HG03575 (cell line): Measurements from ENCODE around the gene ARHGEF7.

ENCODE experiments used
- ATAC-seq: cut with Tn5 transposase; IDR thresholded peaks from one replicate; pipeline ENCODE4 v1.9.1; 2021; ENCODE audit not compliant: unreplicated experiment, insufficient number of reproducible peaks, low FRiP score; ENCODE audit errors: extremely low read depth

ARHGEF7 gene

DNA sequence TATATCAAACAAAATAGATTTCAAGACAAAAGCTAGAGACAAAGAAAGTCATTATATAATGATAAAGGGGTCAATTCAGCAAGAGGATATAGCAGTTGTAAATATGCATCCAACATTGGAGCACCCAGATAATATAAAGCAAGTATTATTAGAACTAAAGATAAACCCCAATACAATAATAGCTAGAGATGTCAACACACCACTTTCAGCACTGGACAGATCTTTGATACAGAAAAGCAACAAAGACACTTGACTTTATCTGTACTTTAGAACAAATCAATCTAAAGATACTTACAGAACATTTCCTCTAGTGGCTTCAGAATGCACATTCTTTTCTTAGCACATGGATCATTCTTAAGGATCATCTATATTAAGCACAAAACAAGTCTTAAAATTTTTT is 146.2 kb downstream of the ARHGEF7 start:
- no peak for ATAC-seq

DNA sequence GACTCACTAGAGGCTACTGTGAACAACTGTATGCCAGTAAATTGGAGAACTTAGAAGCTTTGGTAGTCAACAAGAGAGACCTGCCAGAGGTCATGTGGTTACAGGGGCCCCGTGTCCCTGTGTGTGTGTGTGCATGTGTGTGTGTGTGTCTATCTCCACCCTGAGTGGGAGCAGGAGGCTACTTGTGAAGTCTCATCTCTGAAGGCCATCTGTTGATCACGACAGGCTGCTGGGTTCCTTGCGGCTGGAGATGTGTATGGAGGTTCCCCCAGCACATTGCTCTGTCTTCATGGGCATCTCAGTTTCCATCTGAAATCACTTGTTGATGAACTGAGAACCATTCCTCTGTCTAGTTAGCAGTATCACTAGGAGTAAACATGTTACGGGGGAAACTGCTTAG is 147.2 kb downstream of the ARHGEF7 start:
- no peak for ATAC-seq

DNA sequence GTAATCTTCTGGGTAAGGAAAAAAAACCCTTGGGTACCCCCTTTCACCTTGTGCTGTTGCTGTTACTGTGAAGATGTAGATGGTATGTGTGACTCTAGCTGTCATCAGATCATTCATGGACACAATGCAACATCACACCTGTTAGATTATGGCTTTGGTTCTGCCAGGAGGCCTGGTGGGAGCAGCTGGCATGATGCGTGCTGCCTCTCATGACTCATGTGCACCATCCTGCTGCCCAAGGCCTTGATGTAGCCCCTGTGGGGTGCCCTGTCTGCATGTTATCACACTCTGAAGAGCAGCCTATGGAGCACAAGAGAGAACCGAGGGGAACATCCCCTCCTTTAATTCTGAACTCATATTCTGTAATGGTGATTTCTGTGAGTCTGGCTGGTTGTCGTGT is 147.6 kb downstream of the ARHGEF7 start:
- ATAC-seq: no peak

DNA sequence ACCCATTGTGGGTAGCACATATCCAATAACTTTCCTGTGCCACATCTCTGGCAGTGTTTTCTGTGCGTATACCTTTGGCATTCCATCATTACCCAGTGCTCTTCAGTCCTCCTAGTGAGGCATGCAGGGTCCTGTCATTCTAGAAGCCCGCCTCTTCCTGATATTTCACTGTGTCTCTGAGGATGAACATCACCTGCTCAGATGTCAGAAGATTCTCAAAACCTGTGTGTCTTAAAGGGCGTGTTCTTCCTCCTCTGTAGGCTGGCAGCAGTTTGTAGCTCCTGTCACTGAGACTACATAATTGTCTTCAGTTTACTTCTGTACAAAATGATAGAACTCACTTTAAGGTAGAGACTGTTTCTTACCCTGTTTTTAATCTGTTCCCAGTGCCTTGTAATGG is 148.5 kb downstream of the ARHGEF7 start:
- ATAC-seq: no peak

DNA sequence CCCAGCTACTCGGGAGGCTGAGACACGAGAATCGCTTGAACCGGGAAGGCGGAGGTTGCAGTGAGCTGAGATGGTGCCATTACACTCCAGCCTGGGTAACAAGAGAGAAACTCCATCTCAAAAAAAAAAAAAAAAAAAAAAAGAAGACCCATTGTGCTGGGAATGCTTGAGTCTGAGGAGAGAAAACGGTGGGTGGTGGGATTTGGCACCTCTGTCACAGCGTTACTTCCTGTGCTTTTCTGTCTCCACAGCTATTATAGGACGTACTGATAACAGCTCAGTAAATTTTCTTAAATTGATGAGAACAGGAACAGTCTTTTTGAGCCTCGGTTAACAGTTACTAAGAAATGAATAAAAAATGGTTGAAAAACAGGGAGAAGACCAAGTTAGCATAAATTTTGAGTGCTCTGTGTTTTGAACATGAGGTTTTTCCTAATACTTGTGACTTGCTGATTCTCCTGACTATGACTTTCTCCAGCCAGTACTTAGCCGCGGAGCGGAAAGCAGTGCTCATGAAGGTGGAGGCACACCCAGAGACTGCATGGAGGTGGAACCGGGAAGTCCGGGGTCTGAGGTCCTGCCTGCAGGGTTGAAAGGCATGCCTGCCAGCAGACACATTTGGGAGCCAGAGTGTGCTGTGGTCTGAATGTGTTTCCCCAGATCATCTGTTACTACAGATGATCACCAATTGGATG is 150.0 kb downstream of the ARHGEF7 start:
- no peak for ATAC-seq

DNA sequence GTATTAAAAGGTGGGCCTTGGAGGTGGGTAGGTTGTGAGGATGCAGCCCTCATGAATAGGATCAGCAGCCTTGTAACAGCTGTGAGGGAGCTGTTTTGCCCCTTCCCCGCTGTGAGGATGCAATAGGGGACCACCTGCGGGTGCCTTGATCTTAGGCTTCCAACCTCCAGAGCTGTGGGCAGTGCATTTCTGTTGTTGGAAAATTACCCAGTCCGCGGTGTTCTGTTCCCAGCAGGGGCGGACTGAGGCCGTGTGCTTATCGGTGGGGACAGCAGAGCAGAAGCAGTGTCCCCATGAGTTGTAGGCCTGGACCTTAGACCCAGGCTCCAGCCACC is 150.6 kb downstream of the ARHGEF7 start:
- ATAC-seq: no peak

DNA sequence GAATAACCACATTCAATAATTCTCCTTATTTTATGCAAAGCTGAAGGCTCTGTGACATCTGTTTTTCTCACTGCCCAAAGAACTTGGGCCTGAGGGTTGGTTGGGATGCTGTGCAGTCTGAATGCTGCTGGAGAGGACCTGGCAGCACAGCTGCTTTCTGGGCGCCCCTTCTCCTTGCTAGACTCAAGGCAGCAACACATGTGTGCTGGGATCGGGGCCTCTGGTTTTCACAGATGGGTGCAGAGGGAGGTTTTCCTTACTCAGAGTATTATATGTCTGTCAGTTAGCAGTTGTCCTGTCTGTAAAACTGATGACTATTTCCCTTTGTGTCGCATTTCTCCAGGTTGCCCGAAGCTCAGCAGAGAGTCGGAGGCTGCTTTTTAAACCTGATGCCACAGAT is 152.1 kb downstream of the ARHGEF7 start:
- no peak for ATAC-seq

DNA sequence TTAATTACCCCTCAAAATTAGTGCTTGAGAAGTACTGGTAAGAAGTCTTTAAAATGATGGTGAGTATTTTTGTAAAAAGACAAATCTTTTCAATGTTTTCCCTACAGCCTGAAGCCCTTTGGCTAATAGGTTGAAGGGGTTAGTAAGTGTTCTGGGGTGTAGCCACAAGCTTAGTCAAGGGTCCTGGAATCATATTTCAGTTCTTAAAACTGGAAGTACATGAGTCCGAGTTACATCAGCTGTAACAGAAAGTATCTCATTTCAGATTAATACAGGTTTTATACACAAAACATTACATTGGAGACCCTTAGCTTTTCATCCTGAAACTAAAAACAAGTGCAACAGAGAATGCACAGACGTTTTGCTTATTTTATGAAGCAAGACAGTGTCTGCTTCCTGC is 152.7 kb downstream of the ARHGEF7 start:
- no peak for ATAC-seq

DNA sequence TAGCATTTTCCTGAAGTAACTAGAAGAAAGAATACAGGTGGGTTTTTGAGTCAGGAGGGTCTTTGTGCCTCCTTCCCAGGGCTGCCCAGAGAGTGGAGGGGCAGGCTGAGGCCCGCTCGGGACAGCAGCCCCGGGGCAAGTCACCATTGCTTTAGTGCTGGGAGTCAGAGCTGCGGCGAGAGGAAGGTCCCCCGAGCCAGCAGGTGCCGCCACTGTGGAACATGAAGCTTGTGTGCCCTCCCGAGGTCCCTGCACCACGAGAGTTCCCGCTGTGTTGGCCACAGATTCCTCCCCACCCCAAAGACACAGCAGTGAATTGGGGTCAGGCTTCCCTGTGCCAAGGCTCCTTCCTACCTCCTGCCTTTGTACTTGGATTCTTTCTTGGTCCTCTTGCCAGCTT is 154.4 kb downstream of the ARHGEF7 start:
- no peak for ATAC-seq

DNA sequence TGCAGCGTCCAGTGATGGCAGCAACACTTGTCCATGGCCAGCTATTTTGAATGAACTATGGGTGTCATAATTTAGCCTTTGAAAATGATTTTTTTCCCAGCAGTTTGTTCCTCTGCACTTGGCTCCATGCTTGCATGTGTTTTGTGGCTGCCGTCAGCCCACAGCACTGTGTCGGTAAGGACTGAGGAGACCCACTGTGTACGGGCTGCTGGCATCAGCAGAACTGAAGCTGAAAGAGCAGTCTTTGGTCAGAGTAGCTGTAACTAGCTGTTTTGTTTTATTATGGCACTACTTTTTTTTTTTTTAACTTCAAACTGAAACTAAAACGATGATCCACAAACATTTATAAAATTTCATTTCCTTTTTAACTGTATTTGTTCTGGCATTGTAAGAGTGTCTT is 155.0 kb downstream of the ARHGEF7 start:
- ATAC-seq: no peak

DNA sequence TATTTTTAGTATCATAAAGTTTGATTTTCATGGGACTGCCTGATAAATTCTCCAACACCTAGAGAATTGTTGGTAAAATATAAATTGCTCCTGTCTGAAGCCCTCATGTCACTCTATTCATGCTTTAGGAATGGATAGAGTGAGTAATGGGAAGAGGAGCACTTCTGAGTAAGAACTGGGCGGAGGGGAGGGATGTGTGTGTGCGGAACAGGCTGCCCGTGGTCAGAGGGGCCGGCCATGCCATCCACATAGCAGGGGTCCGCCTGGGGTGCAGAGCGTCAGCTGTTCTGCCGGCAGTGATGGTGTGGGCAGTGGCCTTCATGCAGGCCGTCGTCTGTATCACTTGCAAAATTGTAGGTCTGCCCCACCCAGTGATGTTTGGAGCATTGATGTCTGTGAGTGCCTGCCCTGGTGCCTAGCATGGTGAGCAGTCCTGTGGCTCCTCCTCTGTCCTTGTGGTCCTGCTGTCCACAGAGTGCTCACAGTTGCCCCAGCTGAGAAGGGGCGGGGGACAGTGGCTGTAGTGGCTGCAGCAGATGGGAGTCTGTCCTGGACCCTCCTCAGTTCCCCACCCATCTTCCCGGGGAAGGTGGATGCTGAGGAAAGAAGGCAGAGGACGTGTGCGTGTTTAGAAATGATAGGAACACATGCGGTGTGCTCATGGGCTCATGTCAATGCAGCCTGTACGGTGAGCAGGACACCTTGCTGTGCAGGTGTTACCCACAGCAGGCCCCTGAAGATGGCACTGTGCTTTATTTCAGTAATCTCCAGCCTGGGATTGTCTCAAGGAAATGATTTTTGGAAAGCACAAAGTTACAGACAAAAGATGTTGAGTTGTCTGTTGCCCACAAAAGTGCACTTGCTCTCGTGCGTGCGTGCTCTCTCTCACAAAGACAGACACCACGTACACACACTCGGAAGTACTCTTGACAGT is 155.9 kb downstream of the ARHGEF7 start:
- ATAC-seq: no peak

DNA sequence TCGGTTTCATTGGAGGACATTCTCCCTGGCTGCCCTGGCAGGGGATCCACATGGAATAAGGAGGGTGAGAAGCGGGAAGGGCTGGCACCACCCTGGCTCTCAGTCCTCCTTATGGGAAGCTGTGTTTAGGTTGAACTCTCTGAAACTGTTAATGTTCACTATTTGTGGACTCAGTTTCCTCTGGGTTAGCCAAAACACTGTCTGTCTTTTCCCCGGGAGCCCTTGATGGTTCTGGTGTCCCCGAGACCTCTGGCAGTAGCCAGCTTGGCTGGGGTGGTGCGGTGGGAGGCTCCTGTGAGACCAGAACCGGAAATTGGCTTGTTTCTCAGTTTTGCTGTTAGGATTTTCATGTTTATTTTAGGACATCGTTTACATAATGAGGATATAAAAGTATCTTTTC is 157.0 kb downstream of the ARHGEF7 start:
- no peak for ATAC-seq

DNA sequence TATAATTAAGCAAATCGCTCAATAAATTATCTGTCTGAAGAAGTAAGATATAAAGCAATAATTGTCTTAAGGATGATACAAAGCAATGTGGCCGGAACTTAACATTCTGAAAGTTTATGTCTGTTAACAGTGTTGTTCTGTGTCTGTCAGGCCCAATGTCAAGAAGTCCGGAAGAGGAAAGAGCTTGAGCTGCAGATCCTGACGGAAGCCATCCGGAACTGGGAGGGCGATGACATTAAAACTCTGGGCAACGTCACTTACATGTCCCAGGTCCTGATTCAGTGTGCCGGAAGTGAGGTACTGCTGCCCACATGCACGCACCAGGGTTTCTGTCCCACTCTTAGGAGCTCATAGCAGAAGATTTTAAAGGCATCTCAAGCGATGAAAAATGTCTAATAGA is 160.3 kb downstream of the ARHGEF7 start:
- ATAC-seq: no peak

DNA sequence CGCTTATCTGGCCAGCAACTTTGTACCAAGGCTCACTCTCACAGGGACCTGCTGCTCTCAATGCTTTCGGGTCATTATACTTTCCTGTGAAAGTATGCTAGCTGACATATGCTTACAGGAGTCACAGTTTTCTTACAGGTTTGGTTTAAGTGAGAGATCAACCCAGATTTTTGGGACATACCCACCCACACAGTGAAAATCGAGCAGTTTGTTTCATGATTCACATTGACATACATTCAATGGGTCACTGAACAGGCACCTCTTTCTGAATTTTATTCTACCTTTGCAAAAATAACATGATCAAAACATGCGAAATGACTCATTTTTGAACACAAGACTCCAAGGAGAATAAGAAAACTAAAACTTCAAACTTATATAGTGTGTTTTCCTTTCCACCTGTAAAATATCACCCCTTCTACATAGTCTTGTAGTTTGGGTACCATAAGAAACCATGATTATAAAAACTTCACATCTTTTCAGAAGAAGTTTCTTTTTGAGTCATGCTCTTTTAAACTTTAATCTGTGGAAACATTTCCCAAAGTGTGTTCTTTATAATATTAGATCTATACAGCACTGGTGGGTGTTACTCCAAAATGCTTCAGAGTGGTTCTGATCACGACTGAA is 161.0 kb downstream of the ARHGEF7 start:
- ATAC-seq: no peak

DNA sequence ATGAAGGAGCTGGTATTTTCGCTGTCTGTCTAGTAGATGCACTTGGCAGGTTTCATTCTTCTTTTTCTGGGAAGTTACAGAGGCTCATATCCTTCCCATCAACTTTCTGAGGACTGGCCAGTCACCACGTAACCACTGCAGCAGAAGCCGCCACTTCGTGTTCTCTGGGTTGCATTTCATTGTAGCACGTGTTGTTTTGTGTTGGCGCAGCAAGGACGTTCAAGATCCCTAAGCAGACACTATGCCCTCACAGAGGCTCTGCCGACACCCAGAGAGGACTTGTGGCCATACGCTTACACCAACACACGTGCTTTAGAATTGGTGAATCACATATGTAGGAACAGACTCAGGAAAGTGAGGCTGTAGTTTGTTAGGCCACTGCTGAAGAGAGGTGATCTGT is 163.1 kb downstream of the ARHGEF7 start:
- no peak for ATAC-seq

DNA sequence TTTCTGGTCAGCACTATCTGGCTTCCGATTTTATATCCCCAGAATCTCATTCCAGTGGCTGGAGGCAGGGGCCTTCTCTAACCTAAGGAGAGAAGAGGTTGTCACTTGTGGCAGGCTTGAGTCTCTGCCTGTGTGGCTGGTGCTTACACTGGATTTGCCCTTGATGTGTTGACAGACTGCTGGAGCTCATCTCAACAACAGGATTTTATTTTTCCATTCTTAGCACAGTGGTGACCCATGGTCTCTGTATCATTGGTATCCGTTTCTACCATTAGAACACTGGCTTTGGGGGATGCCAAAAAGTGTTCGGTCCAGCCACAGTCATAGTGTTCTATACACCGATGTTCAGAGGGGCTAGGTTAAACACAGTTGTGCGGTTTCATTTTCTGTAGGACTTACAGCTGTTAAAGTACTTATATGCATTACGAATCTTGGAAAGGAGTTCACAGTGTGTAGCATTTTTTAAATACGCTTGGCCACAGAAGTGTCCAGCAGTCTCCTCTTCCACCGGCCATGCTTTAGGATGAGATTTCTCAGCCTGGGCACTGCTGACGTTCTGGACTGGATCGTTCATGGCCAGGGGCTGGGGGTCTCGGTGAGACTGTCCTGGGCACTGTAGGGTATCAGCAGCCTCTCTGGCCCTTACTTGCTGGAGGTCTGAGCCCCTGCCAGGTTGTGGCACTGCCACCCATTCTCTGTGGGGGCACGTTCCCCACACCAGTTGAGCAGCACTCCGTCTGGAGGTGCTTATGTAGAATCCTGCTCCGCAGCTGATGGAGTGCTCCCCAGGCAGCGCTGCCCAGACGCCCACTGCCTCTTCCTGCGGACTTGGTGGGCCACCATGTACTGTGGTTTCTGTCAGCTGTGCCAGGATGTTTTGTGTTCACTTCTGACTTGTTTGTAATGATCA is 163.9 kb downstream of the ARHGEF7 start:
- no peak for ATAC-seq

DNA sequence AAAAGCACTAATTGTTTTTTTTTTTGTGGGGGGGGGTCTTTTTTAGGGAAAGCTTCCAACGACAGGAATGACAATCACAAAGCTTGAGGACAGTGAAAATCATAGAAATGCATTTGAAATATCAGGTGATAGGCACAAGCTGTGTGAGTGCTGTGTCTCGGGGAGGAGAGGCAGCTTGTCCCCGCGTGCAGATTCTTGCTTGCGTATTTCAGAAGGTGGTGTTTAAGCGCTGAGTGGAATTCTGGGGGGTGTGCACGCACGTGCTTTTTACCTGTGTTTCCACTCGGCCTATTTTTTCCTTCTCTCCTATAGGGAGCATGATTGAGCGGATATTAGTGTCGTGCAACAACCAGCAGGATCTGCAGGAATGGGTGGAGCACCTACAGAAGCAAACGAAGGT is 165.1 kb downstream of the ARHGEF7 start:
- ATAC-seq: no peak

DNA sequence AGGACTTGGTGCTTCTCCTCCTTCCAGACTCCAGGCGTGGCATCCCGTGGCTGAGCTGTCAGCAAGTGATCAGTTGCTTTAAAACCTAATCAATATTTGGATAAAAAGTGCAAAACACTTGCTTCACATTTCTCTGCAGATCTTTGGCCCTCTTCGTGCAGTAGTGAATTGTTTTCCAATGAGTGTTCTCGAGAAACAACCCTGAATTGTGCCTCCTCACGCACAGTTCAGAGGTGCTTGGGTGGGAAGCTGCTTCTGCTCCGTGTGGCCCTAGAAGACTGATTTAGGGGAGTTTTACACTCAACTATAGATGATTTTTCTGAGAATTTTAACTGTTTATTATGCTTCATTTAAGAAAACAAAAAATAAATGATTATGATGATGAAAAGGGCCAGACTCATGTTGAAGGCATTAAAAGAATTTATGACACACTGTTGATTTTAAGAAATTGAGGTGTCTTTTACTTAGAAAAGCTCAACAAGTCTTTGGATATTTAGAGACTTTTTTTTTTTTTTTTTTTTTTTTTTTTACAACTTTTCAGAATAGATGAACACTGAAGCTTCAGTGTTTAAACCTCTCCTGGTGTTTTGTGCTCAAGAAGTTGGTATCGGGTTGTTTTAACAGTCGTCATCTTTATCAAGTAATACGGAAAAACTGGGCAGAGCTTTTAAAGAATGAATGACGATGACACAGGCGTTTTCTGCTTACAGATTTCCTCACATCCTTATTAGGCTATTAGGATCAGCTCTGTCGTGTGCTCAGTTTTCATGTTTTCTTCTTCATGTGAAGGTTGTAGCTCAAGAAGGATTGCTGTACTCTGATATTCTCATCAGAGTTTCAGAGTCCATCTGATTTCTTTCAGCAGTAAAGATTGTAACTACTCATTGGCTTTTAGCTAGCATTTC is 165.8 kb downstream of the ARHGEF7 start:
- ATAC-seq: no peak
